ENCODE data around the gene RILPL1.
"Not testable (repeated sequence)": the region's sequence is repeated elsewhere in the genome, so short reads cannot be mapped to it uniquely, and the experiment has no call there.

Gene RILPL1

GRCh38 chr12:123533672-123534643 is at the start of gene RILPL1:
Gene RILPL1, minus strand, starts transcription at chr12:123533719. Its CDS starts 237 bp downstream, at chr12:123533482.
- DNase-seq (ENCODE audit: low read depth, low spot score): peak; percentile 27
- Histone ChIP-seq H3K4me3 (ENCODE audit: insufficient read length, low read depth) (peak within 1 kb of the TSS; percentile 97), H3K9me3 (ENCODE audit: insufficient read depth, low read length) (no peaks in the 10 kb centered on the region), H3K4me1 (ENCODE audit: insufficient read depth, insufficient read length) (peaks cover 5% of the 10 kb centered on the region), H3K9ac (ENCODE audit: insufficient read length, low read depth) (peak within 1 kb of the TSS; percentile 99), H3K27me3 (ENCODE audit: insufficient read depth, insufficient read length) (no peaks in the 10 kb centered on the region), H3K36me3 (ENCODE audit: insufficient read depth, insufficient read length, low read length) (peaks cover 24% of the 10 kb centered on the region)
- TF ChIP-seq YY1 (IDR thresholded peaks at IDR 0.05; ENCODE audit: insufficient read depth, insufficient read length) (no peak), SUZ12 (IDR thresholded peaks at IDR 0.05; ENCODE audit: extremely low read depth, insufficient read depth, insufficient read length) (no peak), ZNF274 (IDR thresholded peaks at IDR 0.05; ENCODE audit: low read depth, low read length) (no peak)

GRCh38 chr12:123580772-123581171 is 47.3 kb upstream of the RILPL1 start:
- H3K27me3 ChIP-seq (ENCODE audit: insufficient read depth, insufficient read length): no peaks in the 10 kb centered on the region
- H3K9me3 ChIP-seq (ENCODE audit: insufficient read depth, low read length): peaks cover 10% of the 10 kb centered on the region; the same call in 1 of the 2 replicates
- H3K9ac ChIP-seq (ENCODE audit: insufficient read length, low read depth): no peak overlapping the region
- H3K36me3 ChIP-seq (ENCODE audit: insufficient read depth, insufficient read length, low read length): peaks cover 6% of the 10 kb centered on the region
- no peak overlapping the region for H3K4me3 ChIP-seq (ENCODE audit: insufficient read length, low read depth)
- DNase-seq (ENCODE audit: low read depth, low spot score): no peak
- peaks cover 2% of the 10 kb centered on the region for H3K4me1 ChIP-seq (ENCODE audit: insufficient read depth, insufficient read length)
- TF ChIP-seq SUZ12 (IDR thresholded peaks at IDR 0.05; ENCODE audit: extremely low read depth, insufficient read depth, insufficient read length) (no peak), ZNF274 (IDR thresholded peaks at IDR 0.05; ENCODE audit: low read depth, low read length) (no peak), YY1 (IDR thresholded peaks at IDR 0.05; ENCODE audit: insufficient read depth, insufficient read length) (no peak)

- not testable (repeated sequence) for H3K9ac ChIP-seq (ENCODE audit: insufficient read length, low read depth); H3K27me3 ChIP-seq (ENCODE audit: insufficient read depth, insufficient read length); H3K4me1 ChIP-seq (ENCODE audit: insufficient read depth, insufficient read length); DNase-seq (ENCODE audit: low read depth, low spot score); H3K36me3 ChIP-seq (ENCODE audit: insufficient read depth, insufficient read length, low read length); H3K4me3 ChIP-seq (ENCODE audit: insufficient read length, low read depth)
- H3K9me3 ChIP-seq (ENCODE audit: insufficient read depth, low read length): peaks cover 15% of the 10 kb centered on the region; the same call in 1 of the 2 replicates
These were observed 45.3 kb upstream of the RILPL1 start for GRCh38 chr12:123578829-123579228.

- Histone ChIP-seq H3K27me3 (ENCODE audit: insufficient read depth, insufficient read length) (no peaks in the 10 kb centered on the region), H3K9me3 (ENCODE audit: insufficient read depth, low read length) (peaks cover 15% of the 10 kb centered on the region; the same call in 1 of the 2 replicates), H3K4me1 (ENCODE audit: insufficient read depth, insufficient read length) (peaks cover 2% of the 10 kb centered on the region), H3K9ac (ENCODE audit: insufficient read length, low read depth) (no peak overlapping the region), H3K36me3 (ENCODE audit: insufficient read depth, insufficient read length, low read length) (peaks cover 2% of the 10 kb centered on the region), H3K4me3 (ENCODE audit: insufficient read length, low read depth) (no peak overlapping the region)
- no peak for DNase-seq (ENCODE audit: low read depth, low spot score)
- TF ChIP-seq ZNF274 (IDR thresholded peaks at IDR 0.05; ENCODE audit: low read depth, low read length): no peak
- TF ChIP-seq SUZ12 (IDR thresholded peaks at IDR 0.05; ENCODE audit: extremely low read depth, insufficient read depth, insufficient read length): no peak
- no peak for TF ChIP-seq YY1 (IDR thresholded peaks at IDR 0.05; ENCODE audit: insufficient read depth, insufficient read length)
These were observed 44.7 kb upstream of the RILPL1 start for GRCh38 chr12:123578243-123578642.

- H3K36me3 ChIP-seq (ENCODE audit: insufficient read depth, insufficient read length, low read length): no peaks in the 10 kb centered on the region
- peaks cover 15% of the 10 kb centered on the region; the same call in 1 of the 2 replicates for H3K9me3 ChIP-seq (ENCODE audit: insufficient read depth, low read length)
- H3K4me3 ChIP-seq (ENCODE audit: insufficient read length, low read depth): no peak overlapping the region
- H3K27me3 ChIP-seq (ENCODE audit: insufficient read depth, insufficient read length): no peaks in the 10 kb centered on the region
- no peaks in the 10 kb centered on the region for H3K4me1 ChIP-seq (ENCODE audit: insufficient read depth, insufficient read length)
- no peak overlapping the region for H3K9ac ChIP-seq (ENCODE audit: insufficient read length, low read depth)
- no peak for DNase-seq (ENCODE audit: low read depth, low spot score)
- TF ChIP-seq YY1 (IDR thresholded peaks at IDR 0.05; ENCODE audit: insufficient read depth, insufficient read length) (no peak), SUZ12 (IDR thresholded peaks at IDR 0.05; ENCODE audit: extremely low read depth, insufficient read depth, insufficient read length) (no peak), ZNF274 (IDR thresholded peaks at IDR 0.05; ENCODE audit: low read depth, low read length) (no peak)
These were observed 43.1 kb upstream of the RILPL1 start for GRCh38 chr12:123576611-123577010.

- DNase-seq (ENCODE audit: low read depth, low spot score): no peak
- H3K27me3 ChIP-seq (ENCODE audit: insufficient read depth, insufficient read length): no peaks in the 10 kb centered on the region
- H3K36me3 ChIP-seq (ENCODE audit: insufficient read depth, insufficient read length, low read length): no peaks in the 10 kb centered on the region
- no peak for TF ChIP-seq YY1 (IDR thresholded peaks at IDR 0.05; ENCODE audit: insufficient read depth, insufficient read length)
- no peak for TF ChIP-seq SUZ12 (IDR thresholded peaks at IDR 0.05; ENCODE audit: extremely low read depth, insufficient read depth, insufficient read length)
- TF ChIP-seq ZNF274 (IDR thresholded peaks at IDR 0.05; ENCODE audit: low read depth, low read length): no peak
- no peaks in the 10 kb centered on the region for H3K4me1 ChIP-seq (ENCODE audit: insufficient read depth, insufficient read length)
- H3K9me3 ChIP-seq (ENCODE audit: insufficient read depth, low read length): peaks cover 15% of the 10 kb centered on the region; the same call in 1 of the 2 replicates
- no peak overlapping the region for H3K9ac ChIP-seq (ENCODE audit: insufficient read length, low read depth)
- no peak overlapping the region for H3K4me3 ChIP-seq (ENCODE audit: insufficient read length, low read depth)
These were observed 40.4 kb upstream of the RILPL1 start for GRCh38 chr12:123573870-123574269.

- Histone ChIP-seq H3K9me3 (ENCODE audit: insufficient read depth, low read length) (peaks cover 15% of the 10 kb centered on the region; the same call in 1 of the 2 replicates), H3K9ac (ENCODE audit: insufficient read length, low read depth) (no peak overlapping the region), H3K4me1 (ENCODE audit: insufficient read depth, insufficient read length) (no peaks in the 10 kb centered on the region), H3K27me3 (ENCODE audit: insufficient read depth, insufficient read length) (no peaks in the 10 kb centered on the region), H3K36me3 (ENCODE audit: insufficient read depth, insufficient read length, low read length) (no peaks in the 10 kb centered on the region), H3K4me3 (ENCODE audit: insufficient read length, low read depth) (no peak overlapping the region)
- TF ChIP-seq SUZ12 (IDR thresholded peaks at IDR 0.05; ENCODE audit: extremely low read depth, insufficient read depth, insufficient read length) (no peak), ZNF274 (IDR thresholded peaks at IDR 0.05; ENCODE audit: low read depth, low read length) (no peak), YY1 (IDR thresholded peaks at IDR 0.05; ENCODE audit: insufficient read depth, insufficient read length) (no peak)
- DNase-seq (ENCODE audit: low read depth, low spot score): no peak
These were observed 38.9 kb upstream of the RILPL1 start for GRCh38 chr12:123572391-123572790.
